DMS153 treated with DMSO at 0.1 percent for 48 hours (cell line): ENCODE measurements around the gene ARID3B.
"Not testable (repeated sequence)": the region's sequence is repeated elsewhere in the genome, so short reads cannot be mapped to it uniquely, and the experiment has no call there.

ENCODE experiments used
- DNase-seq: peaks from one replicate; lab custom pipeline; 2025; ENCODE audit not compliant: unreplicated experiment; lab: John Stamatoyannopoulos, UW

The ARID3B gene

DNA sequence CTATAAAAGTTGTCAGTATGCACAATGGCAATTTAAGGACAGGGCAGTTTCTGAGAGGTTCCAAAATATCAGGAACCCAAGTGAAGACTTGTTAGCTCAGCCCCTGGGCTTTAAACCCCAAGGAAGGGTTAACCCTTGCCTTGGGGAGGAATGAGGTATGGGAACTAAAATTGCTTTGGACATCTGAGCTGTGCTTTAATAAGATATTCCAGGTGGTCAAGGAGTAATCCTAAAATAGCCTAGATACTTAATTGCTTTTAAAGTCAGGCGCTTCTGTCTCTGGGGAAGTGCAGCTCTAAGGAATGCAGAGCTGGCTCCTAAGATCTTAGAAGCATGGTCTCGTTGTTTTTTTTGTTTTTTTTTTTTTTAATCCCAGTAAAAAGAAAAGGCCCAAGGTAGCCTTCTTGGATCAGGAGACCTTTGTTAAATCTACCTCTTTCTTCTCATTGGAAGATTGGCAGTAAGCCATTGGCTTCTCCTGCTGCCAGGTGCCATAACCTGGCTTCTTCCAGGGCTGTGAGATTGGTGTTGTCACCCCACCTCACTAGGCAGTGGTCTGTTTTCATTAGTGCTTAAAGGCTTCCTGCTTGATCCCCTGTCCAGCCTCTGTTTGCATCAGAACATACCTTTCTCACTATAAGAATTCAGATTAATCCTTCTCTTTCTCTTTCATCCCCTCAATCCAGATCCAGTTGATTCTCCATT is 24.5 kb downstream of the ARID3B start:
- DNase-seq = no peak

DNA sequence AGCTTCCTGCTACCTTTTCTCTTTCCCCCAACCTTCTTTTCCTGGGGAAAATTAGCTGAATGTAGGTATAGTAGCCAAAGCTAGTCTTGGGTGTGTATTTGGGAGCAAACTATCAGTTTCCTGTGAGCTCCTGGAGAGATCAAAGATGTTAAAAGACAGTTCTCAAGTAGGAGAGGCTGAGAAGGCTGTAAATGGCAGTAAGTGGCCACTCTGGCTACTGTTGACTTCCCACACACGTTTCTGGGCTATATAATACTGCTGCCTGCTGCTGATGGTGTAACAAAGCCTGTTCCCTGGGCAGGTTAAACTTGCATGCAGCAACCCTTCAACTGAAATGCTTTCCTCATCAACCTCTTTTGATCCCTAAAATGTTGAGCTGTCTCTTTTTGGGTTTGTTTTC is 27.6 kb downstream of the ARID3B start:
- DNase-seq = no peak

DNA sequence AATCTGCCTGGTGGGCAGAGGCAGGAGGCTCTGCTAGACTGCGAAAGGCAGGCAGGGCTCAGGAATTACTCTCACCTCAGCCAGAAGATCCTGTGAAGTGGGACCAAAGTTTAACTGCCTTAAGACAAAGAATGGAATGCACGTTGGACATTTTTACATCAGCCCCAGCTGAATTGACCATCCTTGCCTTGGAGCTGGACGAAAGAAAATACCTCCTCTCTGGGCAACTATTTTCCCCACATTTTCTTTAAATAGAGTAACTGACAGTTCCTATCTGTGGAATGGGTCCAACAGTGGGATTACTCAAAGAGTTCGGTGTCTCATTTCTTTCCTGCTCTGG is 28.7 kb downstream of the ARID3B start:
- no peak for DNase-seq

DNA sequence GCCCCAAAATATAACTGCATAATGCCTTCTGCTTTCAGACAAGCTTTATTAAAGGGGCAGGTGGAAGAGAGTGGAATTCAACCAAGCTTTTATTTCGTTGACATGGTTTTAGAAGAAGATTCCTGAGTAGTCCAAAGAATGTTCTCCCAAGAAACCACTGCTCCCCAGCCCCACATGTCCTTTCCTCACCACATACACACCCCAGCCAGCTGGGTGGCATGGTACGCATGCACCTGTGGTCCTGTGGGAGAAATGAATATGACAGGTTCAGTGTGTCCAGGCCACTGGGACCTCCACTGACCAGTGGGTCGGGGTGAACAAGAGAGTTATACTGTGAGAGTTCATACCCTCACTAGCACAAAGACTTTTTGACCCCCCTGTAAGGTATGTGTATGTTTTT is 30.2 kb downstream of the ARID3B start:
- no peak for DNase-seq

DNA sequence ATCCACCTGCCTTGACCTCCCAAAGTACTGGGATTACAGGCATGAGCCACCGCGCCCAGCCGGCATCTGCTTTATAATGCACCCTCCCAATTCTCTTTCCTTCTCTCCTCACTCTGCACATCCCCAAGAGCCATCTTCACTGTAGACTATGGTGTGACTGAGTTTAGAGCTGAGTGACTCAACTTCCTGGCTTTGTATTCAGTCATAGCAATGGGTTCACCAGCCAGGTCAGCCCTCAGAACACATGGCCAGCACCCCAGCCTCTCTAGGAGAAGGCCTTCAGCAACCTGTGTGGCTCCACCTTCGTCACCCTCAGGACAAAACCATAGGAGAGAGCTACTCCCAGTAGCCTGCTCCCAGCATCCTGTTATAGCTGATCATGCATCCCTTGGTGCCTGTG is 33.0 kb downstream of the ARID3B start:
- DNase-seq = no peak

DNA sequence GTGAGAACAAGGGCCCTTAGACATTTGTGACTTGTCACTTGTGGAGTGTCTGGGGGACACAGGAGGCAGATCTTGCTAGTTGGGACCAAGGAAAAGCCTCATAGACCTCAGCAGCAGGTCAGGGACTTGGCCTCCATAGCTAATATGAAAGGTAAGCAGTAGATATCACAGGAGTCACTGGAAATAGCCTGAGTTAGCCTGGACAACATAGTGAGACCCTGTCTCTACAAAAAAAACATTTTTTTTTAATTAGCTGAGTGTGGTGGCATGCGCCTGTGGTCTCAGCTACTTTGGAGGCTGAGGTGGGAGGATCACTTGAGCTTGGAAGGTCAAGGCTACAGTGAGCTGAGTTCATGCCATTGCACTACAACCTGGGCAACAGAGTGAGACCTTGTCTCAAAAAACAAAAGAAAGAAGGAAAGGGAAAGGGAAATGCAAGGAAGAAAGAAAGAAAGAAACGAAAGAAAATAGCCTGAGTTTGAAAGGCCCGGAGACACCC is 37.5 kb downstream of the ARID3B start:
- DNase-seq = no peak

DNA sequence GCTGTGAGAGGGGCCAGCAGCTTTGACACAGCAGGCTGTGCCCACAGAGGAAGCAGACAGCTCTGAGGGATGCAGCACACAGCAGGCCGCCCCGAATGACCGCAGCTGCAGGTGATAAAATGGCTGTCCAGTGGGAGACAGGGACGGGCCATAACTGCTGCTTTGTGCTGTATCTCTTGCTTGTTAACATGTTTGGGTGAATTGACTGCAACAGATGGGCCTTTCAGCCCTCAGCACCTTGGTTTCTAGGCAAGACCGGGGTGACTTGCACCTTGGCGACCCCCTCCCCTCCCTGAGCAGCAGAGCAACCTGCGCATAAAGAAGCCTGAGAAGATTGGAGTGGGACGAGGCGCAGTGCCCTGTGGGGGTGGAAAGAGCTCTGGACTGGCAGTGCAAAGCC is 38.0 kb downstream of the ARID3B start:
- DNase-seq = no peak

DNA sequence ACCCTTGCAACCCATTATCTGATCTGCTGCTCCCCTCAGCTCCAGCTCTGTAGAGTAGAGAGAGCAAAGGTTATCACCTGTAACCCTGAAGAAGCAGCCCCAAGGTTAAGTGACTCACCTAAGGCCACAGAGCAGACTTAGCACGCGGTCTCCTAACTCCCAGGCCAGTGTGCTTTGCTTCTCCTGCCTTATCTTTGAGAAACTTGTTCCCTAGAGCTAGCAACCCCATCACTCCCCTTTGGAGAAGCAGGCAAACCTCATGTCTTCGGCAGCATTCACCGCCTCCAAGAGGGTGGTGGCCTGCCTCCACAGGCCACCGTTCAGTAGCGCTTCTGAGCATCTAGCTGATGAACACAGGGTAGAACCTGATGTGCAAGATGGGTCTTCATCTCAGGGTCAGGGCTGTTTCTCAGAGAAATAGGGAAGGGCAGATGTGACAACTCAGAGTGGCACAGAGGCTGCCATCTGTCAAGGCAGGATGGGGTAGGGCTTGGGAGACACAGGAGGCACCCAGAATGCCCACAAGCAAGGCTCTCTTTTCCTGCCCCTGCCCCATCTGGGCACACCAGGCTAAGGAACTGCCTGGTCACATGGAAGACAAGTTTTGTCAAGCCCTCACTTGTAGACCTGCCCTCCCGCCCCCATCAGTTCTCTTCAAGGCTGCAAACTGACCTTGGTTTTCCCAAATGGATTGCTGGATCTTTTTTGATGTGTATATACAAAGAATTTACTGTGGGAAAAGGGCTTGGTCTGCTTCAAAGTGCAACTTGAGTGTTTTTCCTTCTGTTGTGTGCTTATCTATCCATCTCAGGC is 39.7 kb downstream of the ARID3B start:
- DNase-seq = no peak

DNA sequence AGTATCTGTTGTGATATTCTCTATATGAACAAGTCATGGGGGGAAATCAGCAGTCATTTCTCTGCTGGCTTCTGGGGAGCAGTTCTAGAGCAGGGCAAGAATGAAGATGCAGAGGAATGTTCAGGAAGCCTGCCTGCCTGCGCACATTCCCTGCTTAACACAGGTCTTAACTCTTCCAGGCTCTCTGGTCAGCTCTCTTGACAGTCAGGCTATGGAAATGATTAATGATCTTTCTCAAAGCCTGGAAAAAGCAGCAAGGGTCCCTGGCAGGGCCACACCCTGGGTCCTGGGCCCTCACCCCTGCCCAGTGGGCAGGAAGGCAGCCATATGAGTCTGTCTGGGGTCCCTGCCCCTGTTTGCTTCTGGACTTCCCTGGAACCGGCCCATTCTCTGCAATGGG is 43.2 kb downstream of the ARID3B start:
- no peak for DNase-seq

DNA sequence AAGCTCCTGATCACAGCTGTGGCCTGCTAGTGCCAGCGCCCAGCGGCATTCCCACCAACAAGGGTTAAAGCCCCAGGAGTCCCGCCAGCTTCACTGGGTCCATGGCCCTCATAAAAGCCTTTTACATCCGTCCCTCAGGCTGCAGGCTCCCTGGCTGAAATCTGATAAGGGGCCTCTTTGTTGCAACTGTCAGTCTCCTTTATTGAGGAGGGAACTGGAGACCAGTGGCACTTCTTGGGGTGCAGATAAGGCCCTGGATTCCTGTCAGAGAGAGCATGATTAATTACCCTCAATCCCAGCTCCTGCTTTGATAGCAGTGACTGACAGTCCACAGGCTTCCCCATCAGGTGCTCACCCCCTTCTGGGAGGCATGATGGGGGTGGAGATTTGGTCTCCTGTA is 43.8 kb downstream of the ARID3B start:
- no peak for DNase-seq

DNA sequence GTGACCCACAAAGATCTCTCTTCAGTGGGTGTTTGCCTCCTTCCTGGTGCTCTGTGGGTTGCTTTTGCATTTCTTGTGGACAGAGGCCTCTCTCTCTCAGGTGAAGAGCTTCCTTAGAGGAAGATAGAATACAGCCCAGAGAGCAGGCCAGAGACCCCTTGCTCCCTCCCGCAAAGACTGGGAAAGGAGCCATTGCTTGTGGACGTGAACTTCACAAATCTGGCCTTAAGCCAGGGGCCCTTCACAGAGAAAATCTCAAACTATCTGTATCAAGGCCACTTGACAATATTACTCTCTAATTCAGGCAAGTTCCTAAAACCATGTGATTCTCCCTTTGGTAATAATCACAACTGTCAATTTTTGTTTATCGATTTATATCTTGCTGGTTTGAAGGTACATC is 44.2 kb downstream of the ARID3B start:
- DNase-seq = no peak

DNA sequence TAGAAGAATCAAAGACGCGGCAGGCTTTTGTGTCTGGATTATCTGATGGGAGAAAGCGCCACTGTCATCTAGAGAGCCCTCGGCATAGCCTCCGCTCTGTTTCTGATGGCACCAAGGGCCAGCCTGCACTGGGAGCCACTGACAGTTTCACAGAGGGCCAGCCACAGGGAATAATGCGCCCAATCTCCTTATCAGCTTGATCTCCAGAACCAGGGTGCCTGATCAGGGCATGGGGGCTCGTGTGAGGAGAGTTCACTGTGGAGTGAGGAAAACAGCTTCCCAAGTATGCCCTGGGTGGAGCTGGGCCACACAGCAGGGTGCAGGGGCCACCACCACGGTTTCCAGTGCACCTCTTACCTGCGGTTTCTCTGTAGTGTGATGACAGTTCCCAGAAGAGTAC is 44.8 kb downstream of the ARID3B start:
- no peak for DNase-seq

DNA sequence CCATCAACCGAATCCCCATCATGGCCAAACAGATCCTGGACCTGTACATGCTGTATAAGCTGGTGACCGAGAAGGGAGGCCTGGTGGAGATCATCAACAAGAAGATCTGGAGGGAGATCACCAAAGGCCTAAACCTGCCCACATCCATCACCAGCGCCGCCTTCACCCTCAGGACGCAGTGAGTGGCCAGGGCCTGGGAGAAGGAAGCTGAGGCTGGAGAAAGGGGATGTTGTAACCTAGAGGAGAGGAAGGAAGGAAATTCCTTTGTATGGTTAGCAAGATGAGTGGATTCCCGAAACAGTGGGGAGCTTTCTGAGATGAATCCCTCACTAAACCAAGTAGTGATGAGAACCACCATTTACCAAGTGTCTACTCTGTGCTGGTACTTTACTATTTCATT is 48.8 kb downstream of the ARID3B start:
- DNase-seq = no peak

DNA sequence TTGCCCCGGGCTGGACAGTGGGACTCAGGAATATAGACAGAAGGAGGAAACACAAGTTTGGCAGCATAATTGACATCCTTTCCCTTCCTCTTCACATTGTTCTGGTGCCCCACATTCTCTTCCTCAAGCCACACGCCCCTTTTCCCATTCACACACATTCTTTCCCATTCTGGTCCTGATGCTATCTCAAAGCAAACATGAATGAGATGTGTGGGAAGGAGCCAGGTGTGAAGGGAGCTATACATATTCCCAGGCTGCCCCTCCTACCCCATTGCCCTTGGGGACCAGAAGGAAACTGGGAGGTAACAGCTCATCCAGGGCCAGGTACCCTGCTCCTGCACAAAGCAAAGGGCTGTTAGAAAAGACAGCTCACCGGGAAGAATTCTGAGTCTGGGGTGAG is 51.2 kb downstream of the ARID3B start:
- no peak for DNase-seq

DNA sequence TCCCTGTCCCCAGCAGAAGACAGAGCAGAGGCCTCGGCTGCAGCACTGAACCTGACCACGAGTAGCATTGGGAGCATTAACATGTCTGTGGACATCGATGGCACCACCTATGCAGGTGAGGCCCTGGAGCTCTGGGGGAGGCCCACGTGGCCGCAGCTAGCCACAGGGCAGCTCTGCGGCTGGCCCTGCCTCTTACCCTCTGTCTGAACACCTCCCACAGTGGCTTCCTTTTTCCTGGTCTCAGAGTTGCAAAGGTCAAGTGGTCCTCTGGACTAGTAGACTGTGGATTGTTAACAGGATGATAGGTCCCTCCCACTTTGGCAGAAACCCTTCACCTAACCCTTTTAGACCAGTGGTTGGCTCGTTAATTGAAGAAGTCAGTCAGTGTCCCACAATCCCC is 52.1 kb downstream of the ARID3B start:
- DNase-seq = no peak

DNA sequence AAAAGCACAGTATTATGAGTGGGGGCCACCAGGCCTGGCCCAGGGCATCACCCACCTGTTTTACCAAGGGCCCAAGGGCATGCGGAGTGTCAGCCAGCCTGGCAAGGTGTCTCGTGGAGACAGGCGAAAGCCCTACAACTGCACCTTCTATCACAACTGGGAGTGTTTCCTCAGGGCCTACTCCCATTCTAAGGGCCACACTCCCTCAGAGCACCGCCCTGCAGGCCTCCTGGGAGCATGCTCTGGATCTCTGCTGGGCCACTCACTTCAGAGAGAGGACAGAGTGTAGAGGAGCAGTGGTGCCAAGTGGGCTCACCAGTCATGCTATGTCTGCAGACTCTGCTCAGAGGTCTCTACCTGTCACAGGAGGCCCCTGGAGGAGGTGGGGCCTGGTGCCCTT is 53.4 kb downstream of the ARID3B start:
- no peak for DNase-seq

DNA sequence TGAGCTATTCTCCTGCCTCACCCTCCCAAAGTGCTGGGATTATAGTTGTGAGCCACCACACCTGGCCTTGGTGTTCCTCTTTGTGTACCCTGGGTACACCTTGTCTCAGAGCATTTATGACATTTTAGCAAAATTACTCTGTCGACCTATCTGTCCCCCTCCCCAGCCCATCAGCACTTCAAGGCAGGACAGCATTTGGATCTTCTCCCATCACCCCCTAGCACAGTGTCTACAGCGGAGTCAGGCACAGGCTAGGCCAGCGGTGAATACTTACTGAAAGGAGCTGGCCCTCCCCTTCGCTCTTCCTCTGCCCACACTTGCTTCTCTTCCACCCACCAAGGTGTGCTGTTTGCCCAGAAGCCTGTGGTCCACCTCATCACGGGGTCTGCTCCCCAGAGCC is 54.3 kb downstream of the ARID3B start:
- DNase-seq = no peak

DNA sequence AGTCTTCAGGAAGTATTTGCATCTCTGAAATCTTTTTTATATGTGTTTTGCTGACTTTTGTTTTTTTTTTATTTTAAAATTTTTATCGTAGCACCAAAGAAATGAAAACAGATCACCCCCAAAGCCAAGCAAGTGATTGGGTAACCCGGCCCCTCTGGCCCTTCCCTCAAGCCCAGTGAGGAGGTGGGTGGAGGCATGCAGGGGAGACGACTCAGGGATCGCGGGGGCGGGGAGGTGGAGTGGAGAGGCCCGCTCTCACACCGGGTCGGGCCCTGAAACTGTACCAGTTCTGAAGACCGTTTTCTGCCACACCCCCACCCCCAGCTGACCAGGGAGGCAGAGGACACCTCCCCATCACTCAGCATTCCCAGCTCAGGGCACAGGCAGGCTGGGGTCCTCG is 55.7 kb downstream of the ARID3B start:
- DNase-seq = not testable (repeated sequence)

DNA sequence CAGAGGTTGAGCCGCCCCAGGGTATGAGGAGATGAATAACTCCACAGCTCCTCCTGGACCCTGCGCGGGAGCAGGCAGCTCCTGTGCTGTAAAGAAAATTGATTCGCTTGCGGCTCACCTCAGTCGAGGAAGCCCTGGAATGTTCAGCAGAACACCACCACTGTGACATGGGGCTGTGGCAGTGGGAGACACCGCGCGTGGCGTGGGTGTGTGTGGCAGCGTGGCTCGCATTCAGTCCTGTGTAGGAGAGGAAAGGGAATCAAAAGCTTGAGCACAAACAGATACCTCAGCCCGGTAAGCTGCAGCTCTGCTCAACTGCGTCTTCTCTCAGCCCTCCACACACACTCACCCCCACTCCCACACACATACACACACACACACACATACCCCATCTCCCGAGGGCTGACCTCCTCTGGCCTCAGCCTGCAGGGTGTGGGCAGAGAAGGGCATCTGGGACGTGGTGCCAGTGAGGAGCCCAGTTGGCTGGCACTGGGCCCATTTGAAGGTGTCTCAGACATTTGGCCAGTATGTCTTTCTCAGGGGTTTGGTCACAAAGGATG is 56.2 kb downstream of the ARID3B start:
- not testable (repeated sequence) for DNase-seq

DNA sequence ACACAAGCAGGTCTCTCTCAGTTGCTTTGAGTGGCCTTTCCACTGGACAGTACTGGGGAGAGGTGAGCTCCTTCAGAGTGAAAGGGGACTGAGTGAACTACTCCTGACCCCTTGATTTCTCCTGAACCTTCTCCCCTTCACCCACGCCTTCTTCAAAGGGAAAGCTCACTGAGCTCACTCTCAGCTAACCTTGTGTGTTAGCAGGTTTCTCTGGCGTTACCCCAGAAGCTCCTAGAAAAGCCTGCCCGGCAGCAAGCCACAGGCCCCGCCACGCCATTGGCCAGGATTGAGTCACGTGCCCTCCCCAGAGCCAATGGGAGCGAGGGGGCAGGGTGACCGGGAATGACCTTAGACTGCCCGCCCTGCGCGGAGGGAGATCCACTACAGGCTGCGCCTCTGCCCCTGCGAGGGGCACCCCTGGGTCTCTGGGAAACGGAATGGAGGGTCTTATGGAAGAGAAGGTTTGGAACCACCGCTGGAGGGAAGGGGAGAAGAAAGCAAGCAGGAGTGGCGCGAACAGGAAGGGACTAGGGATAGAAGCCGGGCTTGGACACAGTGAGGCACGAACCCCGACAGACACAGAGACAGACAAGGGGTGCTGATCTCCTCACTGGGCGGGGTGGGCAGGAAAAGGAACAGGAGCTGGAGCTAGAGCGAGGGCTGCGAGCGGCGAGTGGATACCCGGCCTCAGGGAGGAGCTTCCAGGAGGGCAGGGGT is 57.3 kb downstream of the ARID3B start:
- DNase-seq = peak; percentile 50

DNA sequence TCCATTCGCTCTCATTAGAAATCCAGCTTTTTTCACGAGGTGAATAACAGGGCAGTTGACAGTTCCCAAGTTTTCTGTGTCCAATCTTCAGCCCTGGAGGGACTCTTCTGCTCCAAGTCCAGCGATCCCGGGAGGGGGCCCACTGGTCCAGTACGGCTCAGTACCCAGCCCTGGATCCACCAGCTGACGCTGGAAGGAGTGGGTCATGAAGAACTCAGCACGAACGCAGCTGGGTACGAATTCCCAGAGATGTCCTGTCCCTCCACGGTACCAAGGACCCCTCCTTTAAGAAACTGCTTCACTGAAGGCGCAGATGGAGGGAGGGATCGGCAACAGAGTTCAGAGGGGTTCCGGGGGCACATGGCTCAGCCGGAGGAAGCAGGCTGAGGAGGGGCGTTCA is 58.1 kb downstream of the ARID3B start:
- DNase-seq = no peak
